C4-2B (cell line): ENCODE data around the gene EPHB6.

ENCODE experiments used
- H3K27ac ChIP-seq: fragments of 450-650 bp; 2 replicates; pipeline ENCODE4 v1.5.1; 2017
- CTCF ChIP-seq: fragments of 450-650 bp; conservative IDR thresholded peaks from 2 replicates; pipeline ENCODE4 v1.5.1; 2017; ENCODE audit warnings: mild to moderate bottlenecking
- ZFX ChIP-seq: fragments of 450-650 bp; IDR thresholded peaks from 2 replicates; pipeline ENCODE4 v1.6.1; 2017

Gene EPHB6

GRCh38 chr7:142917447-142917846, 62.6 kb downstream of the EPHB6 start:
- no peak overlapping the region for H3K27ac ChIP-seq
- no peak for TF ChIP-seq ZFX
- TF ChIP-seq CTCF: no peak

DNA sequence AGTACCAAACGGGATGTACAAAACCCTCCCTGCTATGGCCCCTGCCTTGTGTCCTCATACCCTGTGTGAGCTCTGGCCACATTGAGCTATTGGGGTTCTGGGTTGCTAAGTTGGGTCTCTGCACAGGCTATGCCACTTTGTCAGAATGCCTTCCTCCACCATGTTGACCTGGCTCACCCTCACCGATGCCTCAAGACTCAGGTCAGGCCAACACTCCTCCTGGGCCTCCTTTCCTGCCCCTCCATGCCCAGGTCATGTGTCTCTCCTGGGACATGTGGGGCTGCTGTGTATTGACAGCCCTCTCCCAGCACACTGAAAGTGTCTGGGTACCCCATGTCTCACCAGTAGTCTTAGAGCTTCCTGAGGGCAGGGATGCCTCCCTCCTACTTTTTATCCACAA, 64.0 kb downstream of the EPHB6 start:
- no peak overlapping the region for H3K27ac ChIP-seq
- TF ChIP-seq ZFX: no peak

- no peak overlapping the region for H3K27ac ChIP-seq
- TF ChIP-seq CTCF (no peak), ZFX (no peak)
Measured at GRCh38 chr7:142919656-142920055, 64.8 kb downstream of the EPHB6 start.
